Loucy (cell line): ENCODE results near the gene PAXIP1.

Experiments
- H2AFZ ChIP-seq: fragments of 200-600 bp; sonication (generic); 2 replicates; pipeline ENCODE4 v1.6.0; 2016; ENCODE audit warnings: antibody characterized with exemption, mild to moderate bottlenecking, low read length, moderate library complexity
- H3F3A ChIP-seq: fragments of 200-600 bp; 2 replicates; pipeline ENCODE4 v1.6.0; 2016; ENCODE audit warnings: antibody characterized with exemption, low read depth, mild to moderate bottlenecking
- H3K27me3 ChIP-seq: fragments of 200-600 bp; sonication (generic); 2 replicates; pipeline ENCODE4 v1.6.1; 2014; ENCODE audit warnings: low read length, mild to moderate bottlenecking; ENCODE audit not compliant: insufficient read depth, poor library complexity, severe bottlenecking
- H3K36me3 ChIP-seq: fragments of 200-600 bp; sonication (generic); 2 replicates; pipeline ENCODE4 v1.6.1; 2016; ENCODE audit warnings: low read length; ENCODE audit not compliant: insufficient read depth
- H3K4me1 ChIP-seq: fragments of 200-600 bp; sonication (generic); 2 replicates; pipeline ENCODE4 v1.5.1; 2014; ENCODE audit warnings: low read length, mild to moderate bottlenecking; ENCODE audit not compliant: insufficient read depth, poor library complexity, severe bottlenecking
- H3K4me2 ChIP-seq: fragments of 200-600 bp; sonication (generic); 2 replicates; pipeline ENCODE4 v1.6.0; 2014; ENCODE audit warnings: antibody characterized with exemption, low read length, low read depth, mild to moderate bottlenecking; ENCODE audit not compliant: poor library complexity, severe bottlenecking
- H3K4me3 ChIP-seq: fragments of 200-600 bp; sonication (generic); 2 replicates; pipeline ENCODE4 v1.5.1; 2014; ENCODE audit warnings: low read length, mild to moderate bottlenecking, mixed read lengths; ENCODE audit not compliant: poor library complexity, severe bottlenecking
- H3K79me2 ChIP-seq: fragments of 200-600 bp; sonication (generic); 2 replicates; pipeline ENCODE4 v1.6.1; 2014; ENCODE audit warnings: low read length; ENCODE audit not compliant: insufficient read depth
- H3K9ac ChIP-seq: fragments of 200-600 bp; sonication (generic); 2 replicates; pipeline ENCODE4 v1.6.0; 2014; ENCODE audit warnings: mild to moderate bottlenecking, low read depth, low read length, moderate library complexity; ENCODE audit not compliant: poor library complexity, severe bottlenecking
- H3K9me2 ChIP-seq: fragments of 200-600 bp; sonication (generic); replicated peaks from 2 replicates; pipeline ENCODE4 v1.6.1; 2016; ENCODE audit warnings: low read depth, low read length, mixed read lengths
- H3K9me3 ChIP-seq: fragments of 200-600 bp; sonication (generic); 2 replicates; pipeline ENCODE4 v1.6.1; 2014; ENCODE audit warnings: mild to moderate bottlenecking, antibody characterized with exemption, low read length, low read depth; ENCODE audit not compliant: insufficient read depth
- H4K20me1 ChIP-seq: fragments of 200-600 bp; sonication (generic); 2 replicates; pipeline ENCODE4 v1.6.0; 2014; ENCODE audit warnings: antibody characterized with exemption, low read length, mild to moderate bottlenecking; ENCODE audit not compliant: insufficient read depth, poor library complexity, severe bottlenecking
- EZH2phosphoT487 ChIP-seq: fragments of 200-600 bp; IDR thresholded peaks from 2 replicates; pipeline ENCODE4 v1.6.1; 2018; ENCODE audit warnings: antibody characterized with exemption, mild to moderate bottlenecking, moderate library complexity, borderline replicate concordance
- TF ChIP-seq, protein P1 (sequence below): fragments of 200-600 bp; sonication (generic); conservative IDR thresholded peaks from 2 replicates; pipeline ENCODE4 v1.5.1; 2014; ENCODE audit warnings: mild to moderate bottlenecking, antibody characterized with exemption, low read length

The PAXIP1 gene

DNA sequence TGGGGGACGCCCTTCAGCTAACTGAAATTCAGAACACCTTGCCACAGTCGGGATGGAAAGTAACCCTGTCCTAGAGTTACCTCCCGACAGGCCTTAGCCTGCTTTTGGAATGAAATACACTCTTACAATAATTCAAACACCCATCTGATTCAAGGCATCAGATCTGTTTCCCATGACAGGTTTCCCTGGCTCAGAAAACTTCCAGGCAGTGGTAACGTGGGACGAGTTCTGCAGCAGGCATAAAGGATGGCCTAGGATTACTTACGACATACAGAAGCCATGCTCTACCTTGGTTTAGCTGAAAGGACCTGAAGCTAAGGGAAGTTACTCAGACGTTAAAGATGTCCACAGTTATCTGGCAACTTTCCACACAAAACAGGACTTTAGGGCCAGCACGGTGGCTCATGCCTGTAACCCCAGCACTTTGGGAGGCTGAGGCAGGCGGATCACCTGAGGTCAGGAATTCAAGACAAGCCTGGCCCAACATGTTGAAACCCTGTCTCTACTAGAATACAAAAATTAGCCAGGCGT is 5.0 kb downstream of the PAXIP1 start:
- Histone ChIP-seq H3K4me2 (no peak overlapping the region), H3K9ac (no peak overlapping the region), H4K20me1 (peaks cover 32% of the 10 kb centered on the region), H2AFZ (no peak overlapping the region), H3K4me1 (peaks cover 41% of the 10 kb centered on the region), H3F3A (no peaks in the 10 kb centered on the region), H3K4me3 (no peak overlapping the region), H3K79me2 (peaks cover 74% of the 10 kb centered on the region), H3K9me2 (no peaks in the 10 kb centered on the region), H3K27me3 (no peaks in the 10 kb centered on the region), H3K36me3 (peaks cover 32% of the 10 kb centered on the region; the same call in 1 of the 2 replicates), H3K9me3 (no peaks in the 10 kb centered on the region)
- TF ChIP-seq, protein P1, sequence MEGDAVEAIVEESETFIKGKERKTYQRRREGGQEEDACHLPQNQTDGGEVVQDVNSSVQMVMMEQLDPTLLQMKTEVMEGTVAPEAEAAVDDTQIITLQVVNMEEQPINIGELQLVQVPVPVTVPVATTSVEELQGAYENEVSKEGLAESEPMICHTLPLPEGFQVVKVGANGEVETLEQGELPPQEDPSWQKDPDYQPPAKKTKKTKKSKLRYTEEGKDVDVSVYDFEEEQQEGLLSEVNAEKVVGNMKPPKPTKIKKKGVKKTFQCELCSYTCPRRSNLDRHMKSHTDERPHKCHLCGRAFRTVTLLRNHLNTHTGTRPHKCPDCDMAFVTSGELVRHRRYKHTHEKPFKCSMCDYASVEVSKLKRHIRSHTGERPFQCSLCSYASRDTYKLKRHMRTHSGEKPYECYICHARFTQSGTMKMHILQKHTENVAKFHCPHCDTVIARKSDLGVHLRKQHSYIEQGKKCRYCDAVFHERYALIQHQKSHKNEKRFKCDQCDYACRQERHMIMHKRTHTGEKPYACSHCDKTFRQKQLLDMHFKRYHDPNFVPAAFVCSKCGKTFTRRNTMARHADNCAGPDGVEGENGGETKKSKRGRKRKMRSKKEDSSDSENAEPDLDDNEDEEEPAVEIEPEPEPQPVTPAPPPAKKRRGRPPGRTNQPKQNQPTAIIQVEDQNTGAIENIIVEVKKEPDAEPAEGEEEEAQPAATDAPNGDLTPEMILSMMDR, result no peak
- no peak for TF ChIP-seq EZH2phosphoT487

DNA sequence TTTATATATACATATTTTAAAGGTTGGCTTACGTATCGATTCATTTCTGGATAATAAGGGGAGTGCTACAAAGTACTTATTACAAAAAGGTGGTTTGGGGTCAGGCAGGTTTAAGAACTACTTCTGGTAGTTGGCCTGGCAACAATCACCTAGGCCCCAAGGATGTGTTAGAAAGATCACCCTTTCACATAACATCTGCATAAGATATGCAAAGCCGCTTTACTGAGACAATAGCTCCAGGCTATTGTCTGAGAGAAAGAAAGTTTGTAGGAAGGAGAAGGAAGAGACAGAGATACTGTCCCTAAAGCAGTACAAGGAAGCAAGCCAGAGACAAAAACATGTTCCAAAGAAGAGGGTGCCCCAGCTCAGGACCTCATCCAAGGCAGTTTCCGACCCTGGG is 6.2 kb downstream of the PAXIP1 start:
- Histone ChIP-seq H3K36me3 (peaks cover 34% of the 10 kb centered on the region; the same call in 1 of the 2 replicates), H3K4me1 (peaks cover 37% of the 10 kb centered on the region), H3K4me2 (no peak overlapping the region), H3K79me2 (peaks cover 67% of the 10 kb centered on the region), H3F3A (no peaks in the 10 kb centered on the region), H4K20me1 (peaks cover 26% of the 10 kb centered on the region), H3K9ac (no peak overlapping the region), H2AFZ (no peak overlapping the region), H3K9me2 (no peaks in the 10 kb centered on the region), H3K4me3 (no peak overlapping the region), H3K9me3 (no peaks in the 10 kb centered on the region), H3K27me3 (no peaks in the 10 kb centered on the region)
- TF ChIP-seq EZH2phosphoT487, result no peak
- TF ChIP-seq, protein P1, result no peak

DNA sequence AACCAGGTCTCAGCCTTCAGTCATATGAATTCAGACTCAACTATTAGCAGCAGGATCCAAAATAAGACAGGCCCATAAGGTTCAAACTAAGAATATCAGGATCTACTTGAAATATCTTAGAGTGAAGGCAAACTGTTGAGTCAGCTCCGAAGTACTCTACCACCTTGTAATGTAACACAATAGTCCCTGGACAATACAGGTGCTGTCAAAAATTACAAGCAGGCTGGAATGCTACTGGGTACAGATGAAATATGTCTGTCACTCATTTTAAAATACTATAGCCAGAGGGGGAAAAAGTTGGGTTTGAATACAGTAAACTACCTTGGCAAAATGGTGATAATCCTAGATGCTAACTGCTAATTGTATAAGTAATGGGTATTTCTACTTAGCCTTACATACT is 6.8 kb downstream of the PAXIP1 start:
- Histone ChIP-seq H3F3A (no peaks in the 10 kb centered on the region), H3K4me3 (no peak overlapping the region), H3K79me2 (peaks cover 60% of the 10 kb centered on the region), H3K9me2 (no peaks in the 10 kb centered on the region), H3K4me1 (peaks cover 32% of the 10 kb centered on the region), H3K9ac (no peak overlapping the region), H3K4me2 (no peak overlapping the region), H2AFZ (no peak overlapping the region), H4K20me1 (peaks cover 24% of the 10 kb centered on the region), H3K36me3 (peaks cover 39% of the 10 kb centered on the region; the same call in 1 of the 2 replicates), H3K27me3 (no peaks in the 10 kb centered on the region), H3K9me3 (no peaks in the 10 kb centered on the region)
- TF ChIP-seq, protein P1, result no peak
